ENCODE results near the gene CCNYL1. TPM values are rescaled to one million over a fixed set of nuclear protein-coding genes. Genes with fewer than 3 reads are reported as not detected.

The CCNYL1 gene
- polyA plus RNA-seq, 1 donor from 2014 or later, result 14.7 TPM

DNA sequence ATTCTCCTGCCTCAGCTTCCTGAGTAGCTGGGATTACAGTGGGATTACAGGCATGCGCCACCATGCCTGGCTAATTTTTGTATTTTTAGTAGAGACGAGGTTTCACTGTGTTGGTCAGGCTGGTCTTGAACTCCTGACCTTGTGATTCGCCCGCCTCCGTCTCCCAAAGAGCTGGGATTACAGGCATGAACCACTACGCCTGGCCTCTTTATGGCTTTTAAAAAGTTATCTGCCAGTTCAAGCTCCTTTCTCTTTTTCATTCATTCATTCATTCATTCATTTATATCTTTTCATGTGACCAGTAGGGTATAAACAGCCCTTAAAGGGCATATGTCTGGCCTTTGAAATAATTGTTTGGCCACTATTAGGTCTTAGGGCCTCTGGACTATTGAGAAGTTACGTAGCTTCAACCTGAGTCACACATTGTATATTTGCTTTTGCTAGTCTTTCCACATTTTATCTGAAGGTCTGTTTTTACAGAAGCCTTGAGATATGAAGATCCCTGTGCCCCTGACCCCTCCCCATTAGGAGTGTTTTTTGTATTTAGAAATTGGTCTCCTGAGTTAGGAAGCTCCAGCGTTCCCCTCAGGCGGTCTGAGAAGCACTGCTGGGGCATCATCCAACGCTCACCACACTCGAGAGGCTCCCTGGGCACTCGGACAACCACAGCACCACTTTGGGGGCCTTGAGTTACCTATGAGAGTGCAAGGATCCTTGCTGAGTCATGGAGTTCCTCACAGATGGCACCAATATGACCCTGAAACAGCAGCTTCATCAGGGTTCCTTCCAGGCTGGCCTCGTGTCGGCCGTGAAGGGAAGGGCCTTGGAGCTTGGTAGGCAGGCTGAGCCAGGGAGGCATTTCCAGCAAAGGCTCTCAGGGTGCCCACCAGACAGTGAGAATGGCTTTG is 36.5 kb downstream of the CCNYL1 start:
- TF ChIP-seq MXI1 (conservative IDR thresholded peaks at IDR 0.05; ENCODE audit: poor library complexity, severe bottlenecking) (no peak), POLR2AphosphoS5 (IDR thresholded peaks at IDR 0.05) (no peak), SMC3 (conservative IDR thresholded peaks at IDR 0.05; ENCODE audit: poor library complexity) (no peak), RAD21 (conservative IDR thresholded peaks at IDR 0.05) (no peak), TAF1 (IDR thresholded peaks at IDR 0.05; ENCODE audit: low read depth) (no peak), EZH2 (IDR thresholded peaks at IDR 0.05; ENCODE audit: borderline replicate concordance, insufficient read depth, low read length, poor library complexity, severe bottlenecking) (no peak), EP300 (conservative IDR thresholded peaks at IDR 0.05; ENCODE audit: poor library complexity, severe bottlenecking) (no peak)
- TF ChIP-seq, protein P1, sequence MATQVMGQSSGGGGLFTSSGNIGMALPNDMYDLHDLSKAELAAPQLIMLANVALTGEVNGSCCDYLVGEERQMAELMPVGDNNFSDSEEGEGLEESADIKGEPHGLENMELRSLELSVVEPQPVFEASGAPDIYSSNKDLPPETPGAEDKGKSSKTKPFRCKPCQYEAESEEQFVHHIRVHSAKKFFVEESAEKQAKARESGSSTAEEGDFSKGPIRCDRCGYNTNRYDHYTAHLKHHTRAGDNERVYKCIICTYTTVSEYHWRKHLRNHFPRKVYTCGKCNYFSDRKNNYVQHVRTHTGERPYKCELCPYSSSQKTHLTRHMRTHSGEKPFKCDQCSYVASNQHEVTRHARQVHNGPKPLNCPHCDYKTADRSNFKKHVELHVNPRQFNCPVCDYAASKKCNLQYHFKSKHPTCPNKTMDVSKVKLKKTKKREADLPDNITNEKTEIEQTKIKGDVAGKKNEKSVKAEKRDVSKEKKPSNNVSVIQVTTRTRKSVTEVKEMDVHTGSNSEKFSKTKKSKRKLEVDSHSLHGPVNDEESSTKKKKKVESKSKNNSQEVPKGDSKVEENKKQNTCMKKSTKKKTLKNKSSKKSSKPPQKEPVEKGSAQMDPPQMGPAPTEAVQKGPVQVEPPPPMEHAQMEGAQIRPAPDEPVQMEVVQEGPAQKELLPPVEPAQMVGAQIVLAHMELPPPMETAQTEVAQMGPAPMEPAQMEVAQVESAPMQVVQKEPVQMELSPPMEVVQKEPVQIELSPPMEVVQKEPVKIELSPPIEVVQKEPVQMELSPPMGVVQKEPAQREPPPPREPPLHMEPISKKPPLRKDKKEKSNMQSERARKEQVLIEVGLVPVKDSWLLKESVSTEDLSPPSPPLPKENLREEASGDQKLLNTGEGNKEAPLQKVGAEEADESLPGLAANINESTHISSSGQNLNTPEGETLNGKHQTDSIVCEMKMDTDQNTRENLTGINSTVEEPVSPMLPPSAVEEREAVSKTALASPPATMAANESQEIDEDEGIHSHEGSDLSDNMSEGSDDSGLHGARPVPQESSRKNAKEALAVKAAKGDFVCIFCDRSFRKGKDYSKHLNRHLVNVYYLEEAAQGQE (IDR thresholded peaks at IDR 0.05; ENCODE audit: borderline replicate concordance), result no peak
- TF ChIP-seq, protein P2, sequence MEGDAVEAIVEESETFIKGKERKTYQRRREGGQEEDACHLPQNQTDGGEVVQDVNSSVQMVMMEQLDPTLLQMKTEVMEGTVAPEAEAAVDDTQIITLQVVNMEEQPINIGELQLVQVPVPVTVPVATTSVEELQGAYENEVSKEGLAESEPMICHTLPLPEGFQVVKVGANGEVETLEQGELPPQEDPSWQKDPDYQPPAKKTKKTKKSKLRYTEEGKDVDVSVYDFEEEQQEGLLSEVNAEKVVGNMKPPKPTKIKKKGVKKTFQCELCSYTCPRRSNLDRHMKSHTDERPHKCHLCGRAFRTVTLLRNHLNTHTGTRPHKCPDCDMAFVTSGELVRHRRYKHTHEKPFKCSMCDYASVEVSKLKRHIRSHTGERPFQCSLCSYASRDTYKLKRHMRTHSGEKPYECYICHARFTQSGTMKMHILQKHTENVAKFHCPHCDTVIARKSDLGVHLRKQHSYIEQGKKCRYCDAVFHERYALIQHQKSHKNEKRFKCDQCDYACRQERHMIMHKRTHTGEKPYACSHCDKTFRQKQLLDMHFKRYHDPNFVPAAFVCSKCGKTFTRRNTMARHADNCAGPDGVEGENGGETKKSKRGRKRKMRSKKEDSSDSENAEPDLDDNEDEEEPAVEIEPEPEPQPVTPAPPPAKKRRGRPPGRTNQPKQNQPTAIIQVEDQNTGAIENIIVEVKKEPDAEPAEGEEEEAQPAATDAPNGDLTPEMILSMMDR (IDR thresholded peaks at IDR 0.05; ENCODE audit: poor library complexity, severe bottlenecking), result no peak
- no peak overlapping the region for H3K27ac ChIP-seq (ENCODE audit: low read length)
- H2AFZ ChIP-seq (ENCODE audit: low read depth, low read length), result no peak overlapping the region

DNA sequence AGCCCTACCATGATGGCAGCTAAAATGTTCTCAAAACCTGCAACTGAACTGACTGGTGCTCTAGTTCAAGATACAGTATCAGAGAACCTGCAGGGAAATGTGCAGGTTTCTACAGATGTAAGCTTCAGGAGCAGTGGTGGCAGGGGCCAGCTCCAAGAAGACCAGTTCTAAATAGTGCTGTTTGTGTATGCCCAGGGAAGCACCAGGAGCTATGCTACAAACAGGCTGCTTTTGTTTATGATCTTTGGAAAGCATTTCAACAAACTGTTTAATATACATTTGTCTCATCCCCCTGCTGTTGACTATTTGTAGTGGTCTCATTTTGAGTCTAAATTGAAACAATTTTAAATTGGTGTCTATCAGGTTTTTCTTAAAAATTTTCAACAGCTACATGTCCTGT is 37.6 kb downstream of the CCNYL1 start:
- no peak overlapping the region for H3K27ac ChIP-seq (ENCODE audit: low read length)

More for the DNA sequence above, 36.5 kb downstream of the CCNYL1 start:
- Histone ChIP-seq H3K79me2 (replicated peaks; ENCODE audit: insufficient read depth, low read length) (no peaks in the 10 kb centered on the region), H3K4me3 (ENCODE audit: low read length) (no peak overlapping the region), H3K4me2 (ENCODE audit: low read length) (no peak overlapping the region), H4K20me1 (ENCODE audit: insufficient read depth) (no peaks in the 10 kb centered on the region), H3K27me3 (ENCODE audit: insufficient read depth, low read depth, low read length) (no peaks in the 10 kb centered on the region), H3K9me3 (ENCODE audit: low read length) (no peaks in the 10 kb centered on the region), H3K9ac (ENCODE audit: low read length) (no peak overlapping the region), H3F3A (ENCODE audit: insufficient read depth, low read length, poor library complexity, severe bottlenecking) (peaks cover 3% of the 10 kb centered on the region), H3K9me2 (ENCODE audit: insufficient read depth, low read length) (no peaks in the 10 kb centered on the region), H3K36me3 (ENCODE audit: insufficient read depth, low read length) (peaks cover 2% of the 10 kb centered on the region)

More for the DNA sequence above, 37.6 kb downstream of the CCNYL1 start:
- peaks cover 3% of the 10 kb centered on the region for H3F3A ChIP-seq (ENCODE audit: insufficient read depth, low read length, poor library complexity, severe bottlenecking)
- no peak overlapping the region for H3K4me2 ChIP-seq (ENCODE audit: low read length)
- no peak overlapping the region for H2AFZ ChIP-seq (ENCODE audit: low read depth, low read length)
- H3K79me2 ChIP-seq (replicated peaks; ENCODE audit: insufficient read depth, low read length), result no peaks in the 10 kb centered on the region
- no peaks in the 10 kb centered on the region for H3K36me3 ChIP-seq (ENCODE audit: insufficient read depth, low read length)
- no peaks in the 10 kb centered on the region for H3K27me3 ChIP-seq (ENCODE audit: insufficient read depth, low read depth, low read length)
- H3K9me2 ChIP-seq (ENCODE audit: insufficient read depth, low read length), result no peaks in the 10 kb centered on the region
- H3K4me3 ChIP-seq (ENCODE audit: low read length), result no peak overlapping the region
- TF ChIP-seq, protein P1 (IDR thresholded peaks at IDR 0.05; ENCODE audit: borderline replicate concordance), result no peak
- no peak for TF ChIP-seq RAD21 (conservative IDR thresholded peaks at IDR 0.05)
- TF ChIP-seq MXI1 (conservative IDR thresholded peaks at IDR 0.05; ENCODE audit: poor library complexity, severe bottlenecking), result no peak
- TF ChIP-seq, protein P2 (IDR thresholded peaks at IDR 0.05; ENCODE audit: poor library complexity, severe bottlenecking), result no peak
- TF ChIP-seq EP300 (conservative IDR thresholded peaks at IDR 0.05; ENCODE audit: poor library complexity, severe bottlenecking), result no peak
- no peak for TF ChIP-seq TAF1 (IDR thresholded peaks at IDR 0.05; ENCODE audit: low read depth)
- no peak for TF ChIP-seq EZH2 (IDR thresholded peaks at IDR 0.05; ENCODE audit: borderline replicate concordance, insufficient read depth, low read length, poor library complexity, severe bottlenecking)
- no peak for TF ChIP-seq POLR2AphosphoS5 (IDR thresholded peaks at IDR 0.05)
- TF ChIP-seq SMC3 (conservative IDR thresholded peaks at IDR 0.05; ENCODE audit: poor library complexity), result no peak
- H3K9me3 ChIP-seq (ENCODE audit: low read length), result no peaks in the 10 kb centered on the region
- no peaks in the 10 kb centered on the region for H4K20me1 ChIP-seq (ENCODE audit: insufficient read depth)
- H3K9ac ChIP-seq (ENCODE audit: low read length), result no peak overlapping the region

Measured in neural cell (in vitro differentiated cells).